Stimulated activated CD4-positive, alpha-beta T cell treated with anti-CD3 and anti-CD28 coated beads, TNF-alpha, amount 100 ng/mL, for 4 hours (primary cell): ENCODE data around the gene FLCN.

Source experiments
- DNase-seq, 3 experiments: peaks; one replicate each; pipeline ENCODE4 v3.0.0-alpha.2; 2020; ENCODE audit warnings: low read depth in 3 of 3

The FLCN gene

DNA sequence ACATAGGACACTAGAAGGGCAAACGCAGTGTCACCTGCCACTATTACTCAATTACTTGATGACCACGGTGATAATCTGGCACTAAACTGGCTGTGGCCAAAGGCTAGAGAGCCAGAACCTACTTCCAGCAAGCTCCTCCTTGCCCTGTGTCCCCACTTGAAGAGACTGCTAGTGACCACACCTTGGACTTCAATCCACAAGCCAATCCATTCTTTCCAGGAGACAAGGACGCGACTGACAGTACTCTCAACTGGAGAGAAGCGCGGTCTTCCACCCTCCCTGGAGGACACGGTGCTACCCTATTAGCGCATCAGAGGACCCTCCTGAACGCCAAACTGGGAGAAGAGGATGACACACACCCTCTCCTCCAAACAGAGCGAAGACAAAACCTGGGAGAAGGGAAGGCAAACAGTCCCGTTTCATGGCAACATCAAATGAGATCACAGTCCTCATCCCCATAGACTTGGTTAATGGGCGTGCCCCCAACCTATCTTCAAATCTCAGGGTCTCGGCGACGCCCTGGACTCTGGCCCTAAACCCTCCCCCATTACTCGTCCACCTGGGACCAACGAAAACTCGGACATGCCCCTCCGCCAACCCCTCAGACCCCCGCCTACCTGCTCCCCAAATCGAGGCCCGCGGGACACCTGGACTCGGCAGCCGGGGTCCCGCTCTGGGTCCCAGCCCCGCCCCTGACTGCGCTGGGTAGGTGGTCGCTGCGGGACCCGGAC, 508 bp downstream of the FLCN start:
- no peak for DNase-seq

DNA sequence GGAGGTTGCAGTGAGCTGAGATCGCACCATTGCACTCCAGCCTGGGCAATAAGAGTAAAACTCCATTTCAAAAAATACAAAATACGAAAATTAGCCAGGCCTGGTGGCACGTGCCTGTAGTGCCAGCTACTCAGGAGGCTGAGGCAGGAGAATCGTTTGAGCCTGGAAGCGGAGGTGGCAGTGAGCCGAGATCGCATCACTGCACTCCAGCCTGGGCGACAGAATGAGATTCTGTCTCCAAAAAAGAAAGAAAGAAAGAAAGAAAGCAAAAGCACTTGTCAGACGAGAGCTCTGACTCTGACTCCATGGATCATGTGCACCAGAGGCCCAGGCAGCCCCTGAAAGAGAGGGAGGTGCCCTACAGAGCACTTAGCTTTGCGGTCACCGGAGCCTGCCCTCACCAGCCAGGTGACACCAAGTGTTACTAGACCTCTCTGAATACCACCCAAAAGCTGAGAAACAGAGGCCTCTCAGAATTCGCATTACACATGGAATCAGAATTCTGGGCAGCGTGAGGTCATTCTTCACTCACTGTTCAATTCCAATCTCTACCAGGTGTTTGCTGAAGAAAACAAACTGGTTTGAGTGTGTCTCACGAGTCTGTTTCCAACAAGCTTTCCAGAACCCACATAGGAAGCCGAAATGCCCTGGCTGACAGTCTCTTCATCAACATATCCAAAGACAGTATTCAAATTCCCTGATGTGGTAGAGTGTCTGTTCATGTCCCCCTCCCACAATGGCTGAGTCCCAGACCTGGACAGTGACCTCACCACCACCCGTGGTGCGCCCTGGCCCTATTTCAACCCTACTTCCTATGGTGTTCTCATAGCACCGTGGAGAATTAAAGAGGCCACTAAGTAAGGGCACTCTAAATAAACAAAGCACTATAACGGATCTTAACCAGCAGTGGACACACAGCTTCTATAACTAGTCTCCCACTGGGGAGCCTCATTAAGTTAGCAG, 1.5 kb downstream of the FLCN start:
- no peak for DNase-seq

- no peak for DNase-seq
These were observed 4.7 kb downstream of the FLCN start for GRCh38 chr17:17232303-17232621.

- DNase-seq: no peak
These were observed 5.2 kb downstream of the FLCN start for GRCh38 chr17:17231621-17232302.

DNA sequence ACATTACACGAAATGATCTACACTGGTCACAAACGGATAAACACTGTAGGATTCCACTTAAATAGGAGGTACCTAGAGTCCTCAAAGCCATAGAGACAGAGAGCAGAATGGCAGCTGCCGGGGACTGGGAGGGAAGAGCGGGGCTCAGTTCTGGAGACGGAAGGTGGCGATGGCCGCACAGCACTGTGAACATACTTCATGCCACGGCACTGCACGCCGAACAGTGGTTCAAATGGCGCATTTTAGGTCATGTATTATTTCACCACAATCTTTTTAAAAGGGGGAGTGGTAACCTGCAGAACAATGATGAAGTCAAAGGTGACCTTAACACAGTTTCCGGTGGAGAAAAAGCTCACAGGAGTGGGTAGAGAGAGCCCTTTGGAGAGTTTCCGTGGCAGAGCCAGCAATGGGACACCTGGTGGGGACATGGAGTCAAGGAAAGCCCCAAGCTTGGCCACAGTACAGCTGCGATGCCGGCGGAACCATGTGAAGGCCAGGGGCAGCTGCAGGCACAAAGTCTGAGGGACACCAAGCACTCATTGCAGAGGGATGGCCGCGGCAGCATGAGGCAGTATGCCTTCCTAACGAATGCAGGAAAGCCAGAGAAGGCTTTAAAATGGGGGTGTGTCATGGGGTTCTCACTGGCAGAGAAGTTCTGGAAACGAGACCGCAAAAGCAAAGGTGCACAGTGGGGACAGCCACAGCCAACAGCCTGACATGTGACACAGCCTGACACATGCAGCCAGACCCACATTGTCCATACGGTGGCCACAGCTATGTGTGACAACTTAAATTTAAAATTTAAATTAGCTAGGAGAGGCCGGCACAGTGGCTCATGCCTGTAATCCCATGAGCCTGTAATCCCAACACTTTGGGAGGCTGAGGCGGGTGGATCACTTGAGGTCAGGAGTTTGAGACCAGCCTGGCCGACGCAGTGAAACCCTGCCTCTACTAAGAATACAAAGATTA, 7.3 kb downstream of the FLCN start:
- no peak for DNase-seq

DNA sequence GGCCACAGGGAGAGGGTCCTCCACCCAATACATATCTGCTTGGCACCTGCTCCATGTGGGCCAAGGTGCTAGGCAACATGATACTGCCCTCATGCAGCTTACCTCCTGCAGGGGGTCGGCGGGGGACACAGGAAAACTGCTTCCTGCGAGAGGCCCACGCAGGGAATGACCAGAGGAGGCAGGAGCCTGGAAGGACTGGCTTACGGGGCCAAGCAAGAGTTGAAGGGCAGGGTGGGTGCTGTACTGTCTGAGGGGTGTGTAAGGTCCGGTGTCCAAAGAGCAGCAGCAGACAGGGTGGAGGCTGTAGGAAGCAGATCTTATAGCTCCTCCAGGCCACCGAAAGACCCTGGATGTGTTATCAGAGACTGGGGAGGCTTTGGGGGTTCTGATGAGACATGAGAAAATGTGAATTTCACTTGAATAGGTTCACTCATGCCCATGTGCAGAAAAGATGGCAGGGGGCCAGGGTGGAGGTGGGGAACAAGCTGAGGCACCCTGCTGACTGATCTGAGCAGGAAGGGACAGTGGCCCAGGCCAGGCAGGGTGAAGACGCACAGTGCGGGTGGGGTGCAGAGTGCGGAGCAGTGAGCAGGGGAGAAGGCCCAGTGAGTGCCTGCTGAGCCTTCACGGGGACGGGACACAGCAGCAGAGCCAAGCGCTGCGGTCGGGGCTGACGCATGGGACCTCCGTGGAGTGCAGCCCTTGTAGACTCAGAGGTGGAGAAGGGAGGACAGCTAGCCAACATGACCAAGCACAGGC, 8.3 kb downstream of the FLCN start:
- no peak for DNase-seq

DNA sequence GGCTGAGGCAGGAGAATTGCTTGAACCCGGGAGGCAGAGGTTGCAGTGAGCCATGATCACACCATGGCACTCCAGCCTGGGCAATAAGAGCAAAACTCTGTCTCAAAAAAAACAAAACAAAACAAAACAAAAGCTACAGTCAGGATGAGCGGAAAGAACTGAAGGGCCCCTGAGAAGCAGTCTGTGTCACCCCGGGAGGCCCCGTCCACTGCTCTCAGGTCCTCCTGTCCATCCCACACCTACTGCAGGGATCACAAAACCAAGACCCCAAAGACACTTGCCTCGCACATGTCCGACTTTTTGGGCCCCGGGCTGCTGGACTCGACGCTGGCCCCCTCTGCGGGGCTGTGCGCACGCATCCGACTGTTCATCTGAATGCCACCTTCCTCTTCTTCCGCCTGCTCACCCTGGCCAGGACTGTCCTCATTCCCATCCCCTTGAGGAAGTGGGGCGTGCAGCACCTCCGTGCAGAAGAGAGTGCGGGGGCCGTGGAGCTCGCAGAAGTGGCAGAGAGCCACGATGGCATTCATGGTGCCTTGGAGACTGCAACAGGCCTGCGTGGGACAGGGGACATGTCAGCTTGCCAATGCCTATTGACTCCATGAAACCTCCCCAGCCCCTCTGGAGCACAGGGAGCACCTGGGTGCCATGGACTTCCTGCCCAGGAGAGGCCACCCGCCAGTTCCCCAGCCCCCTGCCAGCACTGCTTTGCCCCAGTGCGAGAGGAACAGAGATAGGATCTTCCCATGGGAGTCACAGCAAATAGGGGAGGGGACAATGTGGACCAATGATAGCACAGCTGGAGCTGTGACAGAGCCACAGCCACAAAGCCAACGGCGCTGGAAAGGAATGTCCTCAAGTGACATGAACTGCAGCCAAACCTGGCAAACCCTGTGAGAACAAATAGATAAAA, 9.1 kb downstream of the FLCN start:
- DNase-seq: no peak

DNA sequence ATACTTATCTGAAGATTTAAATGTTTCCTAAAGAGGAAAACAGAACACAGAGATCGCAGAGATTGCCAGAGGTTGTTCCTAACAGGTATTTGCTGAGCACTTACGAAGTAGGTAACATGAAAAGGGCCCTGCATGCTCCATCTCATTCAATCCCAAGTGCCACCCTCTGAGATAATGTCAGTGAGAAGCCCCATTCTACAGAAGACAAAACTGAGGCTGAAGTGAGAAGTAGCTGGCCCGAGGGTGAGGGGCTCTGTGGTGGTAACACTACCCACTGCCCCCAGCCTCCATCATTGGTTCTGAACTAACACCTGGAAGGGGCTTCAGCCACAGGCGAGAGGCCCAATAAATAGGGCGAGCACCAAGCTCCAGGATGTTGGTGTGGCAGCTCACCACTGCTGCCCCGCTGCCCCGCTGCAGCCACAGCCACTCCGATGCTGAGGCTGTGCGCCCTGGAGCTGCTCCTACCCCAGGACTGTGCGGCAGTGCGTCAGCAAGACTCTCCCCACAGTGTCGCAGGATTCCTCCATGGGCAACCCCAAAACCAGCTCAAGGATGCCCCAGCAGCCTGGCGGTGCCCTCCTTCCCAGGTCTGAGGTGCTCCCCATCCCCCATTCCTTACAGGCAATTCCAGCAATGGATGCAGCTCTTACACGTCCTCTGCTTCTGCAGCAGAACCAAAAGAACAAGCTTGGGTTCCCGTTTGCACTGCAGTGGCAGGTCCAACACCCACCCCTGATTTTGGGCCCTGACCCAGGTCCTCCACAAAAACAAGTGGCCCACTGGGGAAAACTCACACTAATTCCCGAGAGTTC, 10.3 kb downstream of the FLCN start:
- no peak for DNase-seq

GRCh38 chr17:17225901-17226300, 11.1 kb downstream of the FLCN start:
- DNase-seq: no peak

DNA sequence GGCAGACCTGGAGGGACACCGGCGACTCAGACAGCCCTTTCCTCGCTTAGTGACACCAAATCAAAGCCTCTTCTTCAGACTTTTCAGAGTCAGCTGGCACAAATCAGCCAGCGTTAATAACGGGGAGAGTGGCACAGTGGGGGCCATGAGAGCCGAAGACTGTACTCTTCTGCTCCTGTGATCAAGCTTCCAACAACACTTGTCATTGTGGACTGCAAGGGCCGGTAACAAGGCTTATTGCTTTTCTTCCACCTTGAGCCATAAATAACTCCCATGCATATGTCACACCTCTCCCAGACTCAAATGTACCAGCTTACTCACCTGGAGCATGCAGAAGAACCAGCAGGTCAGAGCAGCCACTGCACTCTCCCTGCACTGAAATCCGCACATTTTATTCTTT, 12.8 kb downstream of the FLCN start:
- no peak for DNase-seq

DNA sequence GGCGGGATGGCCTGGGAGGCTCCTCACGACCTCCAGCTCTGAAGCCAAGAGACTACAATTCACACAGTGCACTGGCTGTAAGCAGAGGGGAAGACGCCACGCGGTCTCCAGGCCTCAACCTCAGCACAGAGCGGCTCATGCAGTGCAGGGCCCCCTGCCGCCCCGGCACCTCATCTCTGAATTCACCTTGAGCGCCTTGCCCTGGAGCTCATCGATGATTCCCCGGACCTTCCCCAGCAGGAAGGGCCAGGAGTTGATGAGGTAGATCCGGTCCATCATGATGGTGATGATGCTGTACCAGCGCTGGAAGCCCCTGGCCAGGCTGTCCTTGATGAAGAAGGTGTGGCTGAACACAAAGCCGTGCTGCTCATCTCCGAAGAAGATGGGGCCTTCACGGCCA, 13.2 kb downstream of the FLCN start:
- no peak for DNase-seq

DNA sequence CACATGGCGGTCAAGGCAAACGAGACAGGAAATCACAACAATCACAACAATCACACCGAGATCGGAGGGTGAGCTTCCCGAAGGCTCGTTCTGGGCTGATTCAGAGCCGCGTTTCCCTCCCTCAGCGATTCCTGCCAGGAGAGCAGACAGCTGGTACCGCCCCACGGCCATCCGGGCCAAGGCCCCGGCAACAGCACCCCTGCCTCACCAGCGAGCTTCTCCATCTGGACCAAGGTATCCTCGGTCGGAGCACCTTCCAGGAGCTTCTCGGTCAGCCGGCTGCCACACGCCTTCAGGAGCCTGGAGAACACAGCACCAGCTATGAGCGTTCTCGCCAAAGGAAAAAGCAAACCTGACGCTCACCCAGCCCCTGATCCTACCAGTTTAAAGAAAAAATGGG, 15.6 kb downstream of the FLCN start:
- DNase-seq: no peak

DNA sequence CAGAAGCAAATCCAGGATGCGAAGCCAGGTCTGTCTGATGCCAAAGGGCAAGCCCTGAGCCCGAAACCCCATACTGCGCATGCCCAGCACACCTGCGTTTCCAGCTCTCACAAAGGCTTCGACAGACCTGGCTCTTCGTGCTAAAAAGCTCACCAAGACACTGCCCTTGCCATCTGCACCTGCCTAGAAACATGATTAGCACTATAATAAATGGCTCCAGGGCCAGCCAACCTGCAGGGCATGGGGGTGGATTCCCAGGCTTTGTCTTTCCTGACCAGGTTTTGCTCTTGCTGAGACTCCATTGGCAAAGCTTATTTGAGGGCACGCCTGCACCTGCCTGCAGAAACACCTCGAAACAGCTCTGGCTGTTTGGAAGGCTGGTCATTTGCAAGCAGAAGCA, 16.4 kb downstream of the FLCN start:
- no peak for DNase-seq

GRCh38 chr17:17217995-17218394, 19.0 kb downstream of the FLCN start:
- no peak for DNase-seq

- DNase-seq: no peak
These were observed 20.2 kb downstream of the FLCN start for GRCh38 chr17:17216776-17217175.

GRCh38 chr17:17216236-17216635, 20.7 kb downstream of the FLCN start:
- no peak for DNase-seq

DNA sequence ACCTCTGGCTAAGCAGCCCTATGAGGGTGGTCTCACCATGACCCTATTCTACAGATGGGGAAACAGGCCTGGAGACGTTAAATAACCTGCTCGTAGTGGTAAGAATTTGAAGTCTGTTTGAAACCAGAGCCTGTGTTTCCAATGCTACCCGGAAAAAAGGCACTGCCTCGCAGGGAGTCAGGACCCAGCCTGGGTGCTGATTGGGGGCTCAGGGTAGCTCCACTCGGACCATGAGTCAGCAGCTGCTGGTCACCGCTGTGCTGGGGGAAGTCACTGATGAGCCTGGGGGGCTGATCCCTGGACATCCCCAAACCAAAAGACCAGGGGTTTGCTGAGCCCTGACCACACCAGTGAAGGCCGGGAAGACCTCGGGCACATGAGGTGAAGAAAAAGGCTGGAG, 21.4 kb downstream of the FLCN start:
- no peak for DNase-seq

GRCh38 chr17:17214646-17215436, 22.1 kb downstream of the FLCN start:
- no peak for DNase-seq
